Brain microvascular endothelial cell (primary cell): ENCODE measurements around the gene TTLL10.

Experiments
- DNase-seq: peaks from one replicate; pipeline ENCODE4 v3.0.0-alpha.2; 2020
- H3K27ac ChIP-seq: fragments of 250-450 bp; sonication (Bioruptor Pico); 2 replicates; pipeline ENCODE4 v1.5.1; 2020; ENCODE audit warnings: mild to moderate bottlenecking, moderate library complexity
- H3K27me3 ChIP-seq: fragments of 250-450 bp; sonication (Bioruptor Pico); replicated peaks from 2 replicates; pipeline ENCODE4 v1.5.1; 2020; ENCODE audit warnings: mild to moderate bottlenecking
- H3K36me3 ChIP-seq: fragments of 250-450 bp; sonication (Bioruptor Pico); replicated peaks from 2 replicates; pipeline ENCODE4 v1.5.1; 2020; ENCODE audit warnings: mild to moderate bottlenecking
- H3K4me3 ChIP-seq: 2 replicates; pipeline ENCODE4 v1.5.1; 2011; ENCODE audit warnings: low read depth, mild to moderate bottlenecking, control low read depth, low read length, moderate library complexity
- CTCF ChIP-seq: IDR thresholded peaks from 2 replicates; pipeline ENCODE4 v1.5.1; 2011; ENCODE audit warnings: low read depth, mild to moderate bottlenecking, moderate library complexity, low read length, control low read depth, inconsistent platforms; ENCODE audit errors: missing control alignments
- in situ Hi-C: cut with HindIII; loops from 2 replicates; pipeline ENCODE4 v1.10.0; 2017; ENCODE audit warnings: low sequenced_read_pairs, low pct_ligation_motif_present

TTLL10 gene

GRCh38 chr1:1210726-1211540 is 37.3 kb downstream of the TTLL10 start:
- H3K27ac ChIP-seq = no peak overlapping the region
- TF ChIP-seq CTCF = no peak
- peaks cover 7% of the 10 kb centered on the region for H3K27me3 ChIP-seq
- no peak for DNase-seq
- H3K36me3 ChIP-seq = no peaks in the 10 kb centered on the region
- in situ Hi-C loops = no loop called here
- H3K4me3 ChIP-seq = no peak overlapping the region

GRCh38 chr1:1211541-1212441 is 38.1 kb downstream of the TTLL10 start:
- TF ChIP-seq CTCF = no peak
- no peak for DNase-seq

GRCh38 chr1:1212780-1213344 is 39.2 kb downstream of the TTLL10 start:
- H3K4me3 ChIP-seq = no peak overlapping the region
- DNase-seq = no peak
- peaks cover 17% of the 10 kb centered on the region for H3K36me3 ChIP-seq
- no peak overlapping the region for H3K27ac ChIP-seq
- no peaks in the 10 kb centered on the region for H3K27me3 ChIP-seq
- in situ Hi-C loops = no loop called here
- TF ChIP-seq CTCF = no peak

More at GRCh38 chr1:1211541-1212441, 38.1 kb downstream of the TTLL10 start:
- Histone ChIP-seq H3K4me3 (no peak overlapping the region), H3K27me3 (peaks cover 2% of the 10 kb centered on the region), H3K27ac (no peak overlapping the region), H3K36me3 (peaks cover 6% of the 10 kb centered on the region)
- in situ Hi-C loops = no loop called here

- no peaks in the 10 kb centered on the region for H3K27me3 ChIP-seq
These were observed 39.9 kb downstream of the TTLL10 start, which contains the start of gene TNFRSF4 for GRCh38 chr1:1213345-1214265. Gene TNFRSF4, minus strand, starts transcription at chr1:1214153. Its CDS starts 26 bp downstream, at chr1:1214127.

More at GRCh38 chr1:1213345-1214265, 39.9 kb downstream of the TTLL10 start, which contains the start of gene TNFRSF4:
- Histone ChIP-seq H3K4me3 (no peak within 1 kb of the TSS), H3K27ac (no peak within 1 kb of the TSS), H3K36me3 (peaks cover 24% of the 10 kb centered on the region)
- in situ Hi-C loops = no loop called here
- DNase-seq = no peak
- no peak for TF ChIP-seq CTCF
